T-helper 1 cell (primary cell): Measurements from ENCODE around the gene MCCD1.

Experiments
- DNase-seq, 5 donors: peaks; one replicate each; pipeline ENCODE4 v3.0.0-alpha.2; 2012 to 2020

Gene MCCD1

GRCh38 chr6:31513456-31514165, 15.2 kb upstream of the MCCD1 start:
- no peak for DNase-seq

GRCh38 chr6:31521835-31522234, 6.9 kb upstream of the MCCD1 start:
- no peak for DNase-seq

- no peak for DNase-seq
Observed at GRCh38 chr6:31525553-31525931, 3.2 kb upstream of the MCCD1 start.

- no peak for DNase-seq
Observed at GRCh38 chr6:31525932-31526591, 2.7 kb upstream of the MCCD1 start.

- DNase-seq, result no peak
Observed at GRCh38 chr6:31528307-31528777, 420 bp upstream of the MCCD1 start.

GRCh38 chr6:31529329-31530150, 778 bp downstream of the MCCD1 start:
- DNase-seq, result no peak

GRCh38 chr6:31530659-31531058, 1.9 kb downstream of the MCCD1 start:
- DNase-seq, result no peak

- no peak for DNase-seq
Observed at GRCh38 chr6:31531162-31531561, 2.4 kb downstream of the MCCD1 start.

- no peak for DNase-seq
Observed at GRCh38 chr6:31531771-31532643, 3.2 kb downstream of the MCCD1 start.

- DNase-seq, result no peak
Observed at GRCh38 chr6:31532644-31533454, 4.1 kb downstream of the MCCD1 start.

GRCh38 chr6:31533455-31533841, 4.7 kb downstream of the MCCD1 start:
- DNase-seq, result no peak

GRCh38 chr6:31534011-31534410, 5.2 kb downstream of the MCCD1 start:
- no peak for DNase-seq

- no peak for DNase-seq
Observed at GRCh38 chr6:31534521-31535040, 5.8 kb downstream of the MCCD1 start.

- DNase-seq, result no peak
Observed at GRCh38 chr6:31535538-31536324, 7.0 kb downstream of the MCCD1 start.

GRCh38 chr6:31538805-31539400, 10.1 kb downstream of the MCCD1 start:
- DNase-seq, result no peak

- DNase-seq, result no peak
Observed at GRCh38 chr6:31540640-31541039, 11.9 kb downstream of the MCCD1 start.

GRCh38 chr6:31541059-31541657, 12.4 kb downstream of the MCCD1 start:
- DNase-seq, result peak; percentile 59 to 77 (median 66)

GRCh38 chr6:31541658-31542521, 13.1 kb downstream of the MCCD1 start, which contains the start of gene DDX39B:
Gene DDX39B, minus strand, starts transcription at chr6:31542003. Its CDS starts 1,471 bp downstream, at chr6:31540532.
- peak; percentile 87 to 98 (median 92) for DNase-seq

GRCh38 chr6:31543639-31544038, 14.9 kb downstream of the MCCD1 start:
- no peak for DNase-seq
